Measurements from ENCODE around the gene EPB41.
"Not testable (repeated sequence)": the region's sequence is repeated elsewhere in the genome, so short reads cannot be mapped to it uniquely, and the experiment has no call there.

EPB41 gene

DNA sequence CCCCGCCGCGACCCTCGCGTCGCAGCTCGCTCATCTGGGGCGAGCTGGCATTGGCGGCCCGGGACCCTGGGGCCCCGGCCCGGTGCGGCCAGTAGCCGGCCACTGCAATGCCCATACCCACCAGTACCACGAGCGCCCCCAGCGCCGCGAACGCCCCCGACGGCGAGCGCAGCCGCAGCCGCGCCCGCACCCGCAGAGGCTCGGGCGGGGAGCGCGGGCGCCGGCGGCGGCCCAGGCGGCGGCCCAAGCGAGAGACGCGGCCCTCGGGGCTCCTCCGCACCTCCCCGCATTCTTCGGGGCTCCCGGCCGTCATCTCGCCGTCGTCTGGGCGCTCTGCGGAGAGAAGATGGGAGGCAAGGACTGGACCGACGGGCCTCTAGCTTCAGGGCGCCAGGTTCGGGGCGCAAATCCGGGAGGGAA lies 207.2 kb downstream of the EPB41 start:
- no peak overlapping the region for H3K4me3 ChIP-seq (ENCODE audit: low read length)

GRCh38 chr1:29121936-29122681 lies 207.7 kb downstream of the EPB41 start:
- no peak for TF ChIP-seq ZNF274 (IDR thresholded peaks at IDR 0.05; ENCODE audit: low read depth, low read length)
- no peak overlapping the region for H3K4me3 ChIP-seq (ENCODE audit: low read length)

More for the DNA sequence above, 207.2 kb downstream of the EPB41 start:
- TF ChIP-seq ZNF274 (IDR thresholded peaks at IDR 0.05; ENCODE audit: low read depth, low read length) = no peak

DNA sequence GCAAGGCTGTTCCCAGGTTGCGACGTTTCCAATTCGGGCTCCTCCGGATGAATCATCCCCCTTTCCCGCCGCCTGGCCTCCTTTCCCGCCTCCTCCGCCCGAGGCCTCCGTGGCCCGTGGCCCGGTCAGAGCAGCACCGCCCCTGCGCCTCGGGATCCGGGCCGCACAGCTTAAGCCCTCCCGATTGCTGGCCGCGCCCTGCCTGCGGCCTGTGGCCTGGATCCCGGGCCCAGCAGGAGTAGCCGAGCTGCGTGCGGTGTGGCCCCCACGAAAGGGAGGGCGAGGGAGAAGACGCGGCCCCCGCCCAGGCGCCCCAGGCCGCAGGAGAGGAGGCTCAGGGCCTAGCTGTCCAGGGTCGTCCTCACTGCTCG lies 208.3 kb downstream of the EPB41 start:
- TF ChIP-seq ZNF274 (IDR thresholded peaks at IDR 0.05; ENCODE audit: low read depth, low read length) = no peak
- no peak overlapping the region for H3K4me3 ChIP-seq (ENCODE audit: low read length)

GRCh38 chr1:29123053-29123886 lies 208.9 kb downstream of the EPB41 start:
- TF ChIP-seq ZNF274 (IDR thresholded peaks at IDR 0.05; ENCODE audit: low read depth, low read length) = no peak
- no peak overlapping the region for H3K4me3 ChIP-seq (ENCODE audit: low read length)

DNA sequence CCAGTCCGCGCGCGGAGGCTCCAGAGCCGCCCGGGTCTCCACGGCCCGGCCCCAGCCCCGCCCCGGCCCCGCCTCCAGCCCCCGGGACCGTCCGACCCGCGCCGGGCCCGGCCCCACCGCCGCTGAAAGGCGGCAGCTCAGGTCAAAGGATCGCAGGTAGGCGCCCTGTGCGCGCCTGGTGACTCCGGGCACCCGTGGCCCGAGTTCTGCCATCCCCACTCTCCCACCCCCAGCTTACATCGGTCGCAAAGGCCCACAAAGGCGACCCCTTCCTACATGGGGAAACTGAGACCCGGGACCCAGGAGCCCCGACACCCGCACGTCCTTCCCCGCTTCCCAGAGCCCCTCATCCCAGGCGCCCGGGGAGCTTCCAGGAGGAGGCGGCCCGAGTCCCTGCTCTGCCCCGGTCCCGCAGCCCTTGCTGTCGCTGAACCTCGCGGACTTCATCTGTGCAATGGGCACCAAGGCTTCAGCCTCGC lies 209.6 kb downstream of the EPB41 start, which contains the start of gene TMEM200B:
TMEM200B (minus strand) TSS at position 17 of the 479 bp plus-strand sequence. CDS start 2,075 bp downstream, outside the sequence.
- H3K4me3 ChIP-seq (ENCODE audit: low read length) = peak within 1 kb of the TSS; percentile 20; the same call in 1 of the 2 replicates
- TF ChIP-seq ZNF274 (IDR thresholded peaks at IDR 0.05; ENCODE audit: low read depth, low read length) = no peak

DNA sequence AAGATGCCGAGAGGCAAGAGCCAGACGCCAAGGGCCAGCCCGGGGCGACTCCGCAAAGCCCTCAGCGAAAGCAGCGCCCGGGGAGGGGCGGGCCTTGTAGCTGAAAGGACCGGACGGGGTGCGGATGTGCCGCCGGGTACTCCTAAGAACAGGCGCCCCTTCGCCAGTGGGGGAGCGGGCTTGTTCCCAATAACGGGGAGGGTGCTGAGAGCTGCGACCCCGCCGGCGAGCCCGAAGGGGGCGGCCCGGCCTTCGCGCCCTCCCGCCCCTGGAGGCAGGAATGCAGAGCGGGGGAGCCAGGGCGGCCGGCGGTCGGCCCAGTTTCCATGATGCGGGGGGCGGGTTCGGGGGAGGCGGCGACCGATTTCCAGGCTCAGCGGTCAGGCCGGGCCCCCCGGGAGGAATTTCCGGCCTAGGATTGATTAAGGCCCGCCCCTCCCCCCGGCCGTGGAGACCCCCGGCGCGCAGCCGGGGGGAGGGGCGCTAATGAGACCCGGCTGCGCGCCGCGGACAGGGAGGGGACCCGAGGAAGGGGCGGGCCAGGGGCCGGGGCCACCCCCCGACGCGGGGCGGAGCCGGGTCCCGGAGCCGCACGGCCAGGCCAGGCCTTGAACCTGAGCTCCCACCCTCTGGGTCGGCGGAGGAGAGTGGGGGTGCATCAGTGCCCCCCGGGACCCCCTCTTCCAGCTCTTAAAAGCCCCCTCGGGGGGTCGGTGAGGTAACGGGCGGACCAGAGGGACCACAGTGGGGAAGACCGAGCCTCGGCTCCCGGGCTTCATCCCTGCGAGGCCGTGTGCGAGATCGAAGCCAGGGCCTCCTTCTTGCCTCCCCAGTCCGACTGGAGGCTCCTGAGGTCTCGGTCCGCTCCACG lies 210.2 kb downstream of the EPB41 start:
- H3K4me3 ChIP-seq (ENCODE audit: low read length) = peak overlapping the region; percentile 20; the same call in 1 of the 2 replicates
- TF ChIP-seq ZNF274 (IDR thresholded peaks at IDR 0.05; ENCODE audit: low read depth, low read length) = no peak

- TF ChIP-seq ZNF274 (IDR thresholded peaks at IDR 0.05; ENCODE audit: low read depth, low read length) = no peak
- no peak overlapping the region for H3K4me3 ChIP-seq (ENCODE audit: low read length)
These were observed 210.9 kb downstream of the EPB41 start for GRCh38 chr1:29125237-29125641.

DNA sequence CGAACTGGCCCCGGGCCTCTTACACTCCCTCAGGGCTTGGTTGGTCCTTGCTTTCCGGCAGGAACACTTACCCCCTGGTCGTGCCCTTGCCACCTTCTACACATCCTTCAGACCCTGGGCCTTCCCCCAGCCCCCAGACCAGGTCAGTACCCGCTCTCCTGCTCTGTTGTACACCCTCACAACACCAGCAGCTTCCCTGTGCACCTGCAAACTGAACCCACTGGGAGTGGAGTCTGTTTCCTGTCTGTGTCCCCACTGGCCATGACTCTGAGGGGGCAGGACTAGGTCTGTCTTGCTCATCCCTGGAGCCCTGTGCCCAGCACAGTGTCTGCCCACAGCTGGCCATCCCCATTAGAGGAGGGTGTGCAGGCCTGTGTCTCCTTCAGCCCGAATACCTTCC lies 211.4 kb downstream of the EPB41 start:
- H3K4me3 ChIP-seq (ENCODE audit: low read length) = no peak overlapping the region
- TF ChIP-seq ZNF274 (IDR thresholded peaks at IDR 0.05; ENCODE audit: low read depth, low read length) = no peak

DNA sequence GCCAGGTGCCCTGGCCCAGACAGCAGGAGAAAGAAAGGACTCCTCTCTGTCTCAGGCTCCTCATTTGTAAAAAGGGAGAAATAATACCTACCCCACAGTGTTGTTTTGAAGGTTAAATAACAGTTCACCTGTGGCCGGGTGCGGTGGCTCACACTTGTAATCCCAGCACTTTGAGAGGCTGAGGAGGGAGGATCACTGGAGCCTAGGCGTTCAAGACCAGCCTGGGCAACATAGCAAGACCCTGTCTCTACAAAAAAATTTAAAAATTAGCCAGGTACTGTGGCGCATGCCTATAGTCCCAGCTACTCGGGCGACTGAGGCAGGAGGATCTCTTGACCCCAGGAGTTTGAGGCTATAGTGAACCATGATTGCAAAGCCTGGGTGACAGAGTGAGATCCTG lies 211.8 kb downstream of the EPB41 start:
- no peak for TF ChIP-seq ZNF274 (IDR thresholded peaks at IDR 0.05; ENCODE audit: low read depth, low read length)
- no peak overlapping the region for H3K4me3 ChIP-seq (ENCODE audit: low read length)

DNA sequence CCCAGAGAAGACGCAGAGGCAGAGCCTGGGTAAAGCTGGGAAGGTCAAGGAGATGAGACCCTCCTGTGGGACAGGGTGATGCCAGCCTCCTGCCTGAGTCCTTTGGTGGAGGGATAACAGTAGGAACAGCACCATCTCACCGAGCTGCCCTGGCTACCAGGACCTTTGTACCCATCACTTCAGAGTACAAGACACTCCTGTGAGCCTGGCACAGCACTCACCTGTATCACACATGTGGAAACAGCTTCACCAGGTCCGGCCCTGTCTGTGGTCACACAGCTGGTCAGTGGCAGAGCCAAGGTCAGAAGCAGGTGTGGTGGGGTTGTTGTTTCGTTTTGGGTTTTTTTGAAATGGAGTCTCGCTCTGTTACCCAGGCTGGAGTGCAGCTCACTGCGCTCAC lies 214.4 kb downstream of the EPB41 start:
- no peak overlapping the region for H3K4me3 ChIP-seq (ENCODE audit: low read length)
- no peak for TF ChIP-seq ZNF274 (IDR thresholded peaks at IDR 0.05; ENCODE audit: low read depth, low read length)

DNA sequence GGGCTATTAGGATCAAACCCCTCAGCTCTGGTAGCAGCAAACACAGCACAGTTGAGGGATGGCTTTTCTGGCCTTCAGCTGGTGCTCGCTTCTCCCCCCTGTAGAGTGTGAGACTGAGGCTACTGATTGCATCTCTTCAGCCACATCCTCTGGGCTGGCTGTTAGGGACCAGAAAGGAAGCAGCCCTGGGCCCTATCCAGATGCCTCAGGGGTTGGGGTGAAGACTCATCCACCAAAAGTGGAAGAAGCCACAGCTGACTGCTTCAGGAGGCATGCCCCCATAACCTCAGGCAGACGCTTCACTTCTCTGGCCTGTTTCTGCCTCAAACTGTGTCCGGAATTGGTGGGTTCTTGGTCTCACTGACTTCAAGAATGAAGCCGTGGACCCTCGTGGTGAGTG lies 215.5 kb downstream of the EPB41 start:
- no peak overlapping the region for H3K4me3 ChIP-seq (ENCODE audit: low read length)
- TF ChIP-seq ZNF274 (IDR thresholded peaks at IDR 0.05; ENCODE audit: low read depth, low read length) = no peak

GRCh38 chr1:29131056-29131455 lies 216.7 kb downstream of the EPB41 start:
- not testable (repeated sequence) for H3K4me3 ChIP-seq (ENCODE audit: low read length)

- no peak for TF ChIP-seq ZNF274 (IDR thresholded peaks at IDR 0.05; ENCODE audit: low read depth, low read length)
- no peak overlapping the region for H3K4me3 ChIP-seq (ENCODE audit: low read length)
These were observed 219.7 kb downstream of the EPB41 start for GRCh38 chr1:29133861-29134694.

All from GM08714 (cell line).